Measurements from ENCODE around the gene S100P. TPM values are rescaled to one million over a fixed set of nuclear protein-coding genes. Genes with fewer than 3 reads are reported as not detected.

Gene S100P
- total RNA-seq, 1 donor from 2014 or later, result not detected

DNA sequence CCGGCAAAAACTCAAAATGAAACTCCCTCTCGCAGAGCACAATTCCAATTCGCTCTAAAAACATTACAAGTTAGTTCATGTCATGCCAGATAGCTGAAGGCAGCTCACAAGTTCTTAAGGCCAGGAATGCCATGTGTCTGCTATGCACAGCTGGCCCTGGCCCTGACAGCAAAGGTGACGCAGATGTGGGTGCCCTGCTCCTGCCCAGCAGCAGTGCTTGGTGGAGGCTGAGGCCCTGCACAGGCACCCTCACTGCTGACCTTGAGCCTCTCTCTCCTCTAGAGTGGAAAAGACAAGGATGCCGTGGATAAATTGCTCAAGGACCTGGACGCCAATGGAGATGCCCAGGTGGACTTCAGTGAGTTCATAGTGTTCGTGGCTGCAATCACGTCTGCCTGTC lies 2.9 kb downstream of the S100P start:
- no peak for DNase-seq (ENCODE audit: low spot score)
- Histone ChIP-seq H4K20me1 (ENCODE audit: low read depth) (no peaks in the 10 kb centered on the region), H3K4me3 (no peak overlapping the region), H3K27me3 (no peaks in the 10 kb centered on the region), H3K9ac (no peak overlapping the region), H3K9me3 (ENCODE audit: low read depth) (no peaks in the 10 kb centered on the region), H3K4me1 (no peaks in the 10 kb centered on the region), H3K27ac (no peak overlapping the region), H2AFZ (replicated peaks) (no peak overlapping the region), H3K79me2 (ENCODE audit: low read depth) (peaks cover 4% of the 10 kb centered on the region), H3K4me2 (no peak overlapping the region), H3F3A (ENCODE audit: low read depth) (no peaks in the 10 kb centered on the region), H3K36me3 (no peaks in the 10 kb centered on the region)
- H3K9me3 Mint-ChIP-seq, result no peaks in the 10 kb centered on the region
- H3K36me3 Mint-ChIP-seq, result peaks cover 17% of the 10 kb centered on the region
- no peak overlapping the region for H3K27ac Mint-ChIP-seq
- no peak overlapping the region for H3K4me3 Mint-ChIP-seq
- no peak for TF ChIP-seq CTCF (IDR thresholded peaks at IDR 0.05)
- no peak for TF ChIP-seq EZH2 (IDR thresholded peaks at IDR 0.05)
- no peak for TF ChIP-seq EZH2phosphoT487 (IDR thresholded peaks at IDR 0.05)
- H3K4me1 Mint-ChIP-seq, result peaks cover 7% of the 10 kb centered on the region
- peaks cover 3% of the 10 kb centered on the region for H3K27me3 Mint-ChIP-seq (ENCODE audit: insufficient read depth, low read depth)

DNA sequence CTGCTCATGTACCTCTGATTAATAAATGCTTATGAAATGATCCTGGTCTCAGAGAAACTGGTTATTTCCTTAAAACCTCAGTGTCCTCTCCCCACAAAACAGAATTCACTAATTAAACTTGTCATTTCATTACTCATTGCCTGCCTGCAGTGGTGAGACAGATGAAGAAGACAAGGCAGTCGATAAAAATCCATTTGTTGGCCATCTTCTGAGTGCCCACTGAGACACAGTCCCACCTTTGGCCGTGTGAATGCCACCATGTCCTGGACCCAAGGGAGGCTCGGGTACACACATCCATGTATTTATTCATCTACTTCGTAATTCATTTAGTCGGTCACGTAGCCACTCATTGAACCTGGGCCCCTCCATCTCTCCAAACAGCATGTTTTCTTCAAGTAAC lies 3.5 kb downstream of the S100P start:
- Histone ChIP-seq H3K27me3 (no peaks in the 10 kb centered on the region), H3K4me3 (no peak overlapping the region), H3K4me2 (no peak overlapping the region), H4K20me1 (ENCODE audit: low read depth) (no peaks in the 10 kb centered on the region), H3K36me3 (no peaks in the 10 kb centered on the region), H3K9me3 (ENCODE audit: low read depth) (no peaks in the 10 kb centered on the region), H3K9ac (no peak overlapping the region), H3K27ac (no peak overlapping the region), H2AFZ (replicated peaks) (no peak overlapping the region), H3F3A (ENCODE audit: low read depth) (no peaks in the 10 kb centered on the region), H3K4me1 (no peaks in the 10 kb centered on the region), H3K79me2 (ENCODE audit: low read depth) (peaks cover 8% of the 10 kb centered on the region)
- Mint-ChIP-seq H3K4me1 (peaks cover 7% of the 10 kb centered on the region), H3K36me3 (peaks cover 17% of the 10 kb centered on the region), H3K27ac (peak overlapping the region; percentile 69), H3K9me3 (no peaks in the 10 kb centered on the region), H3K4me3 (no peak overlapping the region), H3K27me3 (ENCODE audit: insufficient read depth, low read depth) (peaks cover 3% of the 10 kb centered on the region)
- TF ChIP-seq CTCF (IDR thresholded peaks at IDR 0.05) (no peak), EZH2 (IDR thresholded peaks at IDR 0.05) (no peak), EZH2phosphoT487 (IDR thresholded peaks at IDR 0.05) (no peak)
- DNase-seq (ENCODE audit: low spot score), result no peak

- no peak overlapping the region for H3K4me3 ChIP-seq
- H3K79me2 ChIP-seq (ENCODE audit: low read depth), result peaks cover 27% of the 10 kb centered on the region
- no peaks in the 10 kb centered on the region for H3K4me1 Mint-ChIP-seq
- peaks cover 7% of the 10 kb centered on the region for H3K36me3 ChIP-seq
- no peak overlapping the region for H3K9ac ChIP-seq
- no peak overlapping the region for H3K4me3 Mint-ChIP-seq
- no peaks in the 10 kb centered on the region for H3K4me1 ChIP-seq
- no peaks in the 10 kb centered on the region for H3F3A ChIP-seq (ENCODE audit: low read depth)
- no peak overlapping the region for H3K27ac ChIP-seq
- H3K27me3 ChIP-seq, result no peaks in the 10 kb centered on the region
- peaks cover 38% of the 10 kb centered on the region for H3K36me3 Mint-ChIP-seq
- TF ChIP-seq EZH2 (IDR thresholded peaks at IDR 0.05) (no peak), CTCF (IDR thresholded peaks at IDR 0.05) (no peak), EZH2phosphoT487 (IDR thresholded peaks at IDR 0.05) (no peak)
- no peak overlapping the region for H3K4me2 ChIP-seq
- peaks cover 3% of the 10 kb centered on the region for H3K27me3 Mint-ChIP-seq (ENCODE audit: insufficient read depth, low read depth)
- no peak for DNase-seq (ENCODE audit: low spot score)
- no peaks in the 10 kb centered on the region for H4K20me1 ChIP-seq (ENCODE audit: low read depth)
- H3K27ac Mint-ChIP-seq, result no peak overlapping the region
- no peak overlapping the region for H2AFZ ChIP-seq (replicated peaks)
- H3K9me3 Mint-ChIP-seq, result peaks cover 14% of the 10 kb centered on the region
- no peaks in the 10 kb centered on the region for H3K9me3 ChIP-seq (ENCODE audit: low read depth)
These were observed 5.7 kb downstream of the S100P start for GRCh38 chr4:6699388-6699787.

Measured in neural progenitor cell (in vitro differentiated cells).